Smooth muscle cell (in vitro differentiated cells): ENCODE measurements around the gene PPP2R5D. TPM values are rescaled to one million over a fixed set of nuclear protein-coding genes. Genes with fewer than 3 reads are reported as not detected.

Experiments used
- DNase-seq: peaks from one replicate; lab custom pipeline; 2025; ENCODE audit not compliant: unreplicated experiment; lab: John Stamatoyannopoulos, UW
- H2AFZ ChIP-seq: fragments of 200-600 bp; sonication (generic); 2 replicates; pipeline ENCODE4 v1.6.0; 2016; ENCODE audit warnings: antibody characterized with exemption, low read depth, mild to moderate bottlenecking
- H3F3A ChIP-seq: fragments of 200-600 bp; sonication (generic); 2 replicates; pipeline ENCODE4 v1.6.0; 2017; ENCODE audit warnings: antibody characterized with exemption, low read depth
- H3K27ac ChIP-seq: fragments of 200-600 bp; sonication (generic); 2 replicates; pipeline ENCODE4 v1.5.1; 2016; ENCODE audit warnings: low read depth, mild to moderate bottlenecking
- H3K27me3 ChIP-seq: fragments of 200-600 bp; sonication (generic); 2 replicates; pipeline ENCODE4 v1.6.1; 2016; ENCODE audit warnings: low read depth, mild to moderate bottlenecking
- H3K36me3 ChIP-seq: fragments of 200-600 bp; sonication (generic); 2 replicates; pipeline ENCODE4 v1.5.1; 2016; ENCODE audit warnings: low read depth
- H3K4me1 ChIP-seq: fragments of 200-600 bp; sonication (generic); 2 replicates; pipeline ENCODE4 v1.5.1; 2016; ENCODE audit warnings: low read depth
- H3K4me2 ChIP-seq: fragments of 200-600 bp; sonication (generic); 2 replicates; pipeline ENCODE4 v1.6.0; 2016; ENCODE audit warnings: mild to moderate bottlenecking
- H3K4me3 ChIP-seq: fragments of 200-600 bp; sonication (generic); 2 replicates; pipeline ENCODE4 v1.5.1; 2016; ENCODE audit warnings: mild to moderate bottlenecking
- H3K79me2 ChIP-seq: fragments of 200-600 bp; sonication (generic); 2 replicates; pipeline ENCODE4 v1.6.0; 2016; ENCODE audit warnings: low read depth, mild to moderate bottlenecking
- H3K9ac ChIP-seq: fragments of 200-600 bp; sonication (generic); 2 replicates; pipeline ENCODE4 v1.6.0; 2016; ENCODE audit warnings: low read depth
- H3K9me3 ChIP-seq: fragments of 200-600 bp; sonication (generic); replicated peaks from 2 replicates; pipeline ENCODE4 v1.5.1; 2016; ENCODE audit warnings: low read depth
- H4K20me1 ChIP-seq: fragments of 200-600 bp; sonication (generic); 2 replicates; pipeline ENCODE4 v1.6.0; 2016; ENCODE audit warnings: low read depth
- WGBS: methylation state at CpG from one replicate; pipeline ENCODE4 v1.1.7; 2016; ENCODE audit warnings: low lambda C conversion rate; 5-methylcytosine and 5-hydroxymethylcytosine counted together
- polyA plus RNA-seq: library from polyadenylated mRNA; unstranded; fragments of >200 nt; fragmentation: Nextera tagmentation; extraction: Ambion mirVana; gene quantifications from 2 replicates; pipeline ENCODE4 v1.2.1, GENCODE V29; 2016
- total RNA-seq: library from RNA; depleted of rRNA; stranded (reverse); fragments of >200 nt; gene quantifications from 2 replicates; pipeline ENCODE4 v1.2.3, GENCODE V29; 2014
- TF ChIP-seq, protein P1 (sequence below): fragments of 200-600 bp; sonication (generic); IDR thresholded peaks from 2 replicates; pipeline ENCODE4 v1.5.1; 2017; ENCODE audit warnings: borderline replicate concordance, mild to moderate bottlenecking, antibody characterized with exemption; ENCODE audit not compliant: insufficient read depth, poor library complexity, severe bottlenecking

The PPP2R5D gene
- total and polyA plus RNA-seq, 2 experiments from 2014 or later, result 46.4 to 51.3 TPM

DNA sequence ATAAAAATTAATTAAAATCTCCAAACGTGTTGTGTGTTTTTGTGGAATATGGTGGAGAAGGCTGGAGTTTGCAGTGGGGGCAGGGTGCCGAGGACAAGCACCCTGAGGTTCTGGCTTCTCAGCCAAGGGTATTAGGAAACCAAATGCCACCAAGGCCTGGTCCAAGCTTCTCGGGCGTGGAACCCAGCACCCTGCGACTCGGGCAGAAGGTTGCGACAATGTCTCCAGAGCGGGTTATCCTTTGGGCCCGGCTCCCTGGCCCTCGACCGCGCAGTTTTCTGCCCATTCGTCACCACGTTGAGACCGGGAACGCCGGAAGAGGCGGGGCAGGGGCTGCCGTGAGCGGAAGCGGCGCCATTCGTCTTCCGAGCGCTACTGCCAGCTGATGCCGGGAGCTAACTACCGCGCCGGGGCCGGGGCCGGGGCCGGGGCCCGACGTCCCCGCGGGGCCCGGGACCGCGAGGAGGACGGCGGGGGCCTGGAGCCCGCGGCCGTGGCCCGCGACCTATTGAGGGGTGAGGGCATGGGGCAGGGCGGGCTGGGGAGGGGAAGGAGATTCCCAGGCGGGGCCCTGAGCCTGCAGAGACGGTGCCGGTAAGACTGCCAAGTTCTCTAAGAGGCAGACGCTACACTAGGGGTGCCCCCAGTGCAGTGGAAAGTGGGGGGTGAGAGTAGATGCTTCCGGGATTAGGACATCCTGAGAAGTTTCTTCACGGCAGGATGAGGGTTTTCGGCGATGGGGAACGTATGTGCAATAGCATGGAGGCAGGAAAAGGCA is 37.1 kb downstream of the PPP2R5D start, which contains the start of gene RRP36:
TSS of gene RRP36 (plus strand) at position 354 of the 778 bp plus-strand sequence. CDS start at position 386, 32 bp downstream.
- peak within 1 kb of the TSS; percentile 86 for H3K27ac ChIP-seq
- H3K27me3 ChIP-seq, result no peaks in the 10 kb centered on the region
- H4K20me1 ChIP-seq, result peaks cover 43% of the 10 kb centered on the region
- DNase-seq, result peak; percentile 35
- H3K9me3 ChIP-seq, result no peaks in the 10 kb centered on the region
- TF ChIP-seq, protein P1, sequence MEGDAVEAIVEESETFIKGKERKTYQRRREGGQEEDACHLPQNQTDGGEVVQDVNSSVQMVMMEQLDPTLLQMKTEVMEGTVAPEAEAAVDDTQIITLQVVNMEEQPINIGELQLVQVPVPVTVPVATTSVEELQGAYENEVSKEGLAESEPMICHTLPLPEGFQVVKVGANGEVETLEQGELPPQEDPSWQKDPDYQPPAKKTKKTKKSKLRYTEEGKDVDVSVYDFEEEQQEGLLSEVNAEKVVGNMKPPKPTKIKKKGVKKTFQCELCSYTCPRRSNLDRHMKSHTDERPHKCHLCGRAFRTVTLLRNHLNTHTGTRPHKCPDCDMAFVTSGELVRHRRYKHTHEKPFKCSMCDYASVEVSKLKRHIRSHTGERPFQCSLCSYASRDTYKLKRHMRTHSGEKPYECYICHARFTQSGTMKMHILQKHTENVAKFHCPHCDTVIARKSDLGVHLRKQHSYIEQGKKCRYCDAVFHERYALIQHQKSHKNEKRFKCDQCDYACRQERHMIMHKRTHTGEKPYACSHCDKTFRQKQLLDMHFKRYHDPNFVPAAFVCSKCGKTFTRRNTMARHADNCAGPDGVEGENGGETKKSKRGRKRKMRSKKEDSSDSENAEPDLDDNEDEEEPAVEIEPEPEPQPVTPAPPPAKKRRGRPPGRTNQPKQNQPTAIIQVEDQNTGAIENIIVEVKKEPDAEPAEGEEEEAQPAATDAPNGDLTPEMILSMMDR, result no peak
- 3% methylated on average over 37 of the region's 56 CpGs for WGBS
- H3K36me3 ChIP-seq, result no peaks in the 10 kb centered on the region
- H3K79me2 ChIP-seq, result peaks cover 43% of the 10 kb centered on the region
- peak within 1 kb of the TSS; percentile 100 for H3K4me3 ChIP-seq
- peaks cover 16% of the 10 kb centered on the region for H3K4me1 ChIP-seq
- H3K4me2 ChIP-seq, result peak within 1 kb of the TSS; percentile 100
- H3K9ac ChIP-seq, result peak within 1 kb of the TSS; percentile 86
- peak within 1 kb of the TSS; percentile 85 for H2AFZ ChIP-seq
- H3F3A ChIP-seq, result peaks cover 32% of the 10 kb centered on the region

DNA sequence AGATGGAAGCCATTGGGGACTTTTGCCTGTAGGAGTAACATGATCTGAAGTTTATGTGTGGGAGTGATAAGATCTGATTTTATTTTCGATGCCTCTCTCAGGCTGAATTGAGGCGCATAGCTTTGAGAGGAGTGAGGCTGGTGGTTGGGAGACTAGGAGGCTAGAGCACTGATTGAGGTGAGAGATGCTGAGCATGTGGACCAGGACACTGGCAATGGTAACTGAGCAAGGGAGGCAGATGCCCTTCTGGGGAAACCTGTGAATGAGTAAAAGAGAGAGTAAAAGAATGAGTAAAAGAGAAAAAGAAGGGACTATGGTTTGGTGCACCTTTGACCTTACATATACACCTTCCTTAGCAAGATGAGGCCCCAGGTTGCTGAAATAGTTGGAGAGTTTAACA is 40.1 kb downstream of the PPP2R5D start:
- Histone ChIP-seq H2AFZ (no peak overlapping the region), H3F3A (peaks cover 41% of the 10 kb centered on the region), H3K27ac (no peak overlapping the region), H3K79me2 (peaks cover 31% of the 10 kb centered on the region), H4K20me1 (peaks cover 62% of the 10 kb centered on the region), H3K4me3 (no peak overlapping the region), H3K4me1 (peaks cover 16% of the 10 kb centered on the region), H3K27me3 (no peaks in the 10 kb centered on the region), H3K4me2 (no peak overlapping the region), H3K9me3 (no peaks in the 10 kb centered on the region), H3K36me3 (peaks cover 3% of the 10 kb centered on the region), H3K9ac (no peak overlapping the region)
- DNase-seq, result no peak
- TF ChIP-seq, protein P1, result no peak
- 95% methylated on average over 2 of the region's 2 CpGs for WGBS

DNA sequence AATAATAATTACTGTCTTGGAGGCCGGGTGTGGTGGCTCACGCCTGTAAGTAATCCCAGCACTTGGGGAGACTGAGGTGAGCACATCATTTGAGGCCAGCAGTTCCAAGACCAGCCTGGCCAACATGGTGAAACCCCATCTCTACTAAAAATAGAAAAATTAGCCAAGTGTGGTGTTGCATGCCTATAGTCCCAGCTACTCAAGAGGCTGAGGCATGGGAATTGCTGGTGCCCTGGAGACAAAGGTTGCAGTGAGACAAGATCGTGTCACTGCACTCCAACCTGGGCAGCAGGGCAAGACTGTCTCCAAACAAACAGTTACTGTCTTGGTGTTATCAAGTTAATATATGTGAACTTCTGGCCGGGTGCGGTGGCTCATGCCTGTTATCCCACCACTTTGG is 42.0 kb downstream of the PPP2R5D start:
- TF ChIP-seq, protein P1, result no peak
- peaks cover 78% of the 10 kb centered on the region for H4K20me1 ChIP-seq
- H3F3A ChIP-seq, result peaks cover 42% of the 10 kb centered on the region
- no peak for DNase-seq
- no peak overlapping the region for H3K4me2 ChIP-seq
- H3K79me2 ChIP-seq, result peaks cover 31% of the 10 kb centered on the region
- H3K4me1 ChIP-seq, result peaks cover 10% of the 10 kb centered on the region
- H3K36me3 ChIP-seq, result peaks cover 3% of the 10 kb centered on the region
- H2AFZ ChIP-seq, result no peak overlapping the region
- no peak overlapping the region for H3K9ac ChIP-seq
- WGBS, result 96% methylated on average over 5 of the region's 5 CpGs
- no peak overlapping the region for H3K4me3 ChIP-seq
- no peaks in the 10 kb centered on the region for H3K9me3 ChIP-seq
- H3K27me3 ChIP-seq, result no peaks in the 10 kb centered on the region
- H3K27ac ChIP-seq, result no peak overlapping the region
